HG03175 (cell line): ENCODE measurements around the gene LBP.
"Not testable (repeated sequence)": the region's sequence is repeated elsewhere in the genome, so short reads cannot be mapped to it uniquely, and the experiment has no call there.

Experiments
- ATAC-seq: cut with Tn5 transposase; IDR thresholded peaks from one replicate; pipeline ENCODE4 v1.9.1; 2021; ENCODE audit warnings: mild to moderate bottlenecking, moderate library complexity; ENCODE audit not compliant: unreplicated experiment

Gene LBP

GRCh38 chr20:38346741-38347140 is 459 bp downstream of the LBP start:
- no peak for ATAC-seq

- no peak for ATAC-seq
Measured at GRCh38 chr20:38349856-38350255, 3.6 kb downstream of the LBP start.

GRCh38 chr20:38350879-38351775 is 4.8 kb downstream of the LBP start:
- no peak for ATAC-seq

- ATAC-seq, result no peak
Measured at GRCh38 chr20:38353316-38353715, 7.0 kb downstream of the LBP start.

- no peak for ATAC-seq
Measured at GRCh38 chr20:38354227-38354626, 7.9 kb downstream of the LBP start.

GRCh38 chr20:38355161-38356012 is 9.1 kb downstream of the LBP start:
- ATAC-seq, result no peak

GRCh38 chr20:38357653-38358207 is 11.4 kb downstream of the LBP start:
- ATAC-seq, result no peak

- no peak for ATAC-seq
Measured at GRCh38 chr20:38358556-38358955, 12.3 kb downstream of the LBP start.

- no peak for ATAC-seq
Measured at GRCh38 chr20:38363004-38363747, 16.9 kb downstream of the LBP start.

- ATAC-seq, result no peak
Measured at GRCh38 chr20:38369389-38369788, 23.1 kb downstream of the LBP start.

GRCh38 chr20:38372806-38373205 is 26.5 kb downstream of the LBP start:
- ATAC-seq, result no peak

- no peak for ATAC-seq
Measured at GRCh38 chr20:38373231-38373867, 27.1 kb downstream of the LBP start.

GRCh38 chr20:38373898-38374297 is 27.6 kb downstream of the LBP start:
- ATAC-seq, result no peak

- no peak for ATAC-seq
Measured at GRCh38 chr20:38377039-38377685, 30.9 kb downstream of the LBP start.

- not testable (repeated sequence) for ATAC-seq
Measured at GRCh38 chr20:38377838-38378237, 31.6 kb downstream of the LBP start.

GRCh38 chr20:38383147-38383546 is 36.9 kb downstream of the LBP start:
- ATAC-seq, result no peak

- no peak for ATAC-seq
Measured at GRCh38 chr20:38386004-38386403, 39.7 kb downstream of the LBP start.

GRCh38 chr20:38386851-38387250 is 40.6 kb downstream of the LBP start:
- ATAC-seq, result no peak

- ATAC-seq, result no peak
Measured at GRCh38 chr20:38387953-38388352, 41.7 kb downstream of the LBP start.

GRCh38 chr20:38392356-38392755 is 46.1 kb downstream of the LBP start:
- ATAC-seq, result no peak
